Astrocyte (in vitro differentiated cells and primary cell): Measurements from ENCODE around the gene KLK10.

Experiments
- EZH2 ChIP-seq: IDR thresholded peaks from 2 replicates; pipeline ENCODE4 v1.6.1; 2012; ENCODE audit warnings: mild to moderate bottlenecking, low read length, inconsistent platforms; ENCODE audit not compliant: insufficient read depth
- TF ChIP-seq, protein P1 (sequence below): IDR thresholded peaks from 2 replicates; pipeline ENCODE4 v1.5.1; 2011; ENCODE audit warnings: low read depth, mild to moderate bottlenecking, inconsistent platforms, low read length, moderate library complexity; ENCODE audit not compliant: insufficient read depth

GRCh38 chr19:51006406-51006805, 13.1 kb downstream of the KLK10 start:
- TF ChIP-seq, protein P1, sequence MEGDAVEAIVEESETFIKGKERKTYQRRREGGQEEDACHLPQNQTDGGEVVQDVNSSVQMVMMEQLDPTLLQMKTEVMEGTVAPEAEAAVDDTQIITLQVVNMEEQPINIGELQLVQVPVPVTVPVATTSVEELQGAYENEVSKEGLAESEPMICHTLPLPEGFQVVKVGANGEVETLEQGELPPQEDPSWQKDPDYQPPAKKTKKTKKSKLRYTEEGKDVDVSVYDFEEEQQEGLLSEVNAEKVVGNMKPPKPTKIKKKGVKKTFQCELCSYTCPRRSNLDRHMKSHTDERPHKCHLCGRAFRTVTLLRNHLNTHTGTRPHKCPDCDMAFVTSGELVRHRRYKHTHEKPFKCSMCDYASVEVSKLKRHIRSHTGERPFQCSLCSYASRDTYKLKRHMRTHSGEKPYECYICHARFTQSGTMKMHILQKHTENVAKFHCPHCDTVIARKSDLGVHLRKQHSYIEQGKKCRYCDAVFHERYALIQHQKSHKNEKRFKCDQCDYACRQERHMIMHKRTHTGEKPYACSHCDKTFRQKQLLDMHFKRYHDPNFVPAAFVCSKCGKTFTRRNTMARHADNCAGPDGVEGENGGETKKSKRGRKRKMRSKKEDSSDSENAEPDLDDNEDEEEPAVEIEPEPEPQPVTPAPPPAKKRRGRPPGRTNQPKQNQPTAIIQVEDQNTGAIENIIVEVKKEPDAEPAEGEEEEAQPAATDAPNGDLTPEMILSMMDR = no peak
- no peak for TF ChIP-seq EZH2
